Body of pancreas (tissue), 4 donors: ENCODE data around the gene CREB5.

Source experiments
- POLR2A ChIP-seq, 3 donors: fragments of 450-650 bp; IDR thresholded peaks; one replicate each; pipeline ENCODE4 v1.6.1; 2016; ENCODE audit warnings: antibody characterized with exemption in 3 of 3, mild to moderate bottlenecking in 2 of 3
- TF ChIP-seq, protein P1 (sequence below), 7 experiments: fragments of 450-650 bp in 4 of 7; fragments of 200-600 bp in 3 of 7; sonication (generic) in 3 of 7; IDR thresholded peaks; one replicate each; pipeline ENCODE4 v1.5.1; 2016 to 2019; ENCODE audit warnings: antibody characterized with exemption in 7 of 7

GRCh38 chr7:28423112-28423511, 10.8 kb downstream of the CREB5 start:
- TF ChIP-seq, protein P1, sequence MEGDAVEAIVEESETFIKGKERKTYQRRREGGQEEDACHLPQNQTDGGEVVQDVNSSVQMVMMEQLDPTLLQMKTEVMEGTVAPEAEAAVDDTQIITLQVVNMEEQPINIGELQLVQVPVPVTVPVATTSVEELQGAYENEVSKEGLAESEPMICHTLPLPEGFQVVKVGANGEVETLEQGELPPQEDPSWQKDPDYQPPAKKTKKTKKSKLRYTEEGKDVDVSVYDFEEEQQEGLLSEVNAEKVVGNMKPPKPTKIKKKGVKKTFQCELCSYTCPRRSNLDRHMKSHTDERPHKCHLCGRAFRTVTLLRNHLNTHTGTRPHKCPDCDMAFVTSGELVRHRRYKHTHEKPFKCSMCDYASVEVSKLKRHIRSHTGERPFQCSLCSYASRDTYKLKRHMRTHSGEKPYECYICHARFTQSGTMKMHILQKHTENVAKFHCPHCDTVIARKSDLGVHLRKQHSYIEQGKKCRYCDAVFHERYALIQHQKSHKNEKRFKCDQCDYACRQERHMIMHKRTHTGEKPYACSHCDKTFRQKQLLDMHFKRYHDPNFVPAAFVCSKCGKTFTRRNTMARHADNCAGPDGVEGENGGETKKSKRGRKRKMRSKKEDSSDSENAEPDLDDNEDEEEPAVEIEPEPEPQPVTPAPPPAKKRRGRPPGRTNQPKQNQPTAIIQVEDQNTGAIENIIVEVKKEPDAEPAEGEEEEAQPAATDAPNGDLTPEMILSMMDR (IDR thresholded peaks at IDR 0.05): no peak
- no peak for TF ChIP-seq POLR2A (IDR thresholded peaks at IDR 0.05)
